GM10266 (cell line): ENCODE measurements around the gene OR5AN1.

Experiments used
- DNase-seq: peaks from one replicate; pipeline ENCODE4 v3.0.0; 2012; ENCODE audit errors: extremely low spot score
- CTCF ChIP-seq: IDR thresholded peaks from 2 replicates; pipeline ENCODE4 v1.5.1; 2012; ENCODE audit warnings: mild to moderate bottlenecking, low read depth; ENCODE audit not compliant: control insufficient read depth, insufficient read depth; ENCODE audit errors: missing control alignments

The OR5AN1 gene

DNA sequence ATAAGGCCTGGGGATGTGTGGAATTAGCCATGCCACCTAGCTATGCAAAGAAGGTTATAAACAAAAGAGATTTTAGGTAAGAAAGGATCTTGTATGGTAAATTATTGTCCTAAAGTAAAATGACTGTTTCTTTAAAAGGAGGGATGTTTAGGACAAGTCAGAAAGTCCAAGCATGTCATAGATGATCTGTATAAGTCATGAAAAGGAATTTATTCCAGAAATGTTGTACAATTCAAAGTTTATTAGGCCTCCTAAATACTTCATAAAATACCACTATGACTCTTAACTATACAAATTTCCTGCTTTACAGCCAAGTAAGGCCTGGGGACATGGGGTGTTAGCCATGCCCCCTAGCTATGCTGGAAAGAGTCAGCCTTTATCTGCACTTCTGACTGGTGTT, 44.9 kb downstream of the OR5AN1 start:
- no peak for TF ChIP-seq CTCF
- no peak for DNase-seq

- no peak for DNase-seq
- TF ChIP-seq CTCF: no peak
These were observed 55.0 kb downstream of the OR5AN1 start for GRCh38 chr11:59413646-59414045.

DNA sequence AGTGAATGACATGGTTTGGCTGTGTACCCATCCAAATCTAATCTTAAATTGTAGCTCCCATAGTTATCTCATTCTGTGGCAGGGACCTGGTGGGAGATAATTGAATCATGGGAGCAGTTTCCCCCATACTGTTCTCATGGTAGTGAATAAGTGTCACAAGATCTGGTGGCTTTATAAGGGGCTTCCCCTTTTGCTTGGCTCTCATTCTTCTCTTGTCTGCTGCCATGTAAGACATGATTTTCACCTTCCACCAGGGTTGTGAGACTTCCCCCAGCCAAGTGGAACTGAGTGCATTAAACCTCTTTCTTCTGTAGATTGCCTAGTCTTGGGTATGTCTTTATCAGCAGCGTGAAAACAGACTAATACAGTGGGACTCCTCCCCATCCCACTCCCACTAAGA, 56.4 kb downstream of the OR5AN1 start:
- TF ChIP-seq CTCF: no peak

GRCh38 chr11:59416613-59417012, 57.9 kb downstream of the OR5AN1 start:
- DNase-seq: no peak
- TF ChIP-seq CTCF: no peak

More for the DNA sequence above, 56.4 kb downstream of the OR5AN1 start:
- no peak for DNase-seq

- no peak for TF ChIP-seq CTCF
- DNase-seq: no peak
These were observed 58.3 kb downstream of the OR5AN1 start for GRCh38 chr11:59417023-59417422.

GRCh38 chr11:59418156-59418555, 59.5 kb downstream of the OR5AN1 start:
- DNase-seq: no peak

More at GRCh38 chr11:59418156-59418555, 59.5 kb downstream of the OR5AN1 start:
- TF ChIP-seq CTCF: no peak
